GM19240 (cell line): ENCODE measurements around the gene UBE2Q2.

Source experiments
- DNase-seq: peaks from one replicate; pipeline ENCODE4 v3.0.0; 2011; ENCODE audit warnings: low spot score; ENCODE audit not compliant: insufficient read length

The UBE2Q2 gene

GRCh38 chr15:75923756-75924155 is 80.5 kb downstream of the UBE2Q2 start:
- DNase-seq: no peak

- no peak for DNase-seq
Observed at GRCh38 chr15:75924576-75924975, 81.3 kb downstream of the UBE2Q2 start.

- DNase-seq: no peak
Observed at GRCh38 chr15:75925440-75925839, 82.2 kb downstream of the UBE2Q2 start.

GRCh38 chr15:75926931-75927330 is 83.7 kb downstream of the UBE2Q2 start:
- DNase-seq: no peak

- DNase-seq: no peak
Observed at GRCh38 chr15:75927601-75928000, 84.4 kb downstream of the UBE2Q2 start.

GRCh38 chr15:75928680-75929608 is 85.7 kb downstream of the UBE2Q2 start:
- no peak for DNase-seq

GRCh38 chr15:75929799-75930565 is 86.7 kb downstream of the UBE2Q2 start:
- no peak for DNase-seq

GRCh38 chr15:75930866-75931265 is 87.6 kb downstream of the UBE2Q2 start:
- DNase-seq: no peak

- no peak for DNase-seq
Observed at GRCh38 chr15:75942464-75942863, 99.2 kb downstream of the UBE2Q2 start.

GRCh38 chr15:75943246-75943645 is 100.0 kb downstream of the UBE2Q2 start:
- DNase-seq: no peak

GRCh38 chr15:75943713-75944215 is 100.5 kb downstream of the UBE2Q2 start:
- no peak for DNase-seq

GRCh38 chr15:75945953-75946352 is 102.7 kb downstream of the UBE2Q2 start:
- no peak for DNase-seq

GRCh38 chr15:75947092-75947491 is 103.8 kb downstream of the UBE2Q2 start:
- DNase-seq: no peak

GRCh38 chr15:75948761-75949296 is 105.6 kb downstream of the UBE2Q2 start:
- no peak for DNase-seq
